ENCODE results near the gene ZNF618.

ZNF618 gene

DNA sequence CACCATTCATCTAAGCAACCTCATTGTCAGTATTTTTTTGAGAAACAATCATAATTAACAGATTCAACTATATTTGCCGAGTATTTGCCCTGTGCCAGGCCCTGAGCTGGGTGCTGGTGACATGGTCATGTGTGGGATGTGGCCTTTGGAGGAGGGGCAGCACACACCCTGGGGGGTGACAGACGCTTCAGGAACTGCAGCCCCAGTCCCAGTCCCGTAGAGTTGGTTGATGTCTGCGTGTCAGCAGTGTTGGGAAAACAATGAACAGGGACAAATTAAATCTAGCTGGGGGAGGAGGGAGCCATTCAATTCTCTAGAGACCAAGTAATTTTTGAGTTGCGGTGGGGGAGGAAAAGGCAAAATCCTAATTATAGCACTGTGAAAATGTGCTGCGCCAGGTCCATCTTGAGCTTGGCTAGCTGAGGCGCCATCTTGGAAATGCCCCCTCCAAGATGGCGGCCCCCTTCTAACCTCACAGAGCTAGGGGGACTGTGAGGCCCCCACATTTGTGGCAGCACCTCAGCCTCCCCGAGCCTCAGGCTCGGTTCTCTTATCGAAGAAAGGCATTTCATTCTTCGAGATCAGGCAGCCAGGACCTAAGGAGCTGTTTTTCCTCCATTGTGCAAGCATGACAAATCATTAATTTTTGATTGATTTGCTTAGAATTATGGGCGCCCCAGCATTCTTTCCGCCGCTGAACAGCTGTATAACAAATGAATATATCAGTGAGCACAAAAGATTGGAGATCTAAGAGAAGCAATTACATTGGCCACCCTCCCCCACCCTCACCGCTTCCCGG, 87.8 kb downstream of the ZNF618 start:
- no peak for DNase-seq

DNA sequence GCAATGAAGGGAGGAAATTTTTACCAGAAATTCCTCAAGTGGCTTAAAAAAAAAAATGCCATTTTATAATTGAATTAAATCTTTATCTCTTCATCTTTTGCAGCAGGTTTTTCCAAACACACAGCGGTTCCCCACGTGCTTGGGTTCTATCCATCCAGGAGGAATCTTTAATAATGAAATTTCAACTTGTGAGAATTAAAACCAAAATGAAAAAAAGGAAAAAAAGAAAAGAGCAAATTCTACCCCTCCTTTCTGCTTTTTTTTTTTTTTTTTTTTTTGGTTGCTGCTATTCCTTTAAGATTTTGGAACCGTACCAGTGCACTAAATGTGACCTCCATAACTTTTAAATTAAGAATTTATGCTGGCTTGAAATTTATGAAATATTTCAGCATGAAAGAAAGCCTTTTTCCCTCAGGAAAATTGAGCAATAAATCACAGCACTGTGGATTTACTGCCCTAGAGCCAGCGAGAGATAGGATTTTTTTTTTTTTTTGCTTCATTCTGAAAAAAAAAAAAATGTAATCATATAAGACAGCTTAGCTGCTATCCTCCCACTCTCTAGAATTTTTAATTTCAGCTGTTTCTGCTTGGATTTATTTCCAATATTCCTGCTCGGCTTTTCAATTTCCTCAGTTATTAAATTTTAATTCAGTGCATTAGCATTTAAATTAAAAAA, 88.5 kb downstream of the ZNF618 start:
- no peak for DNase-seq

DNA sequence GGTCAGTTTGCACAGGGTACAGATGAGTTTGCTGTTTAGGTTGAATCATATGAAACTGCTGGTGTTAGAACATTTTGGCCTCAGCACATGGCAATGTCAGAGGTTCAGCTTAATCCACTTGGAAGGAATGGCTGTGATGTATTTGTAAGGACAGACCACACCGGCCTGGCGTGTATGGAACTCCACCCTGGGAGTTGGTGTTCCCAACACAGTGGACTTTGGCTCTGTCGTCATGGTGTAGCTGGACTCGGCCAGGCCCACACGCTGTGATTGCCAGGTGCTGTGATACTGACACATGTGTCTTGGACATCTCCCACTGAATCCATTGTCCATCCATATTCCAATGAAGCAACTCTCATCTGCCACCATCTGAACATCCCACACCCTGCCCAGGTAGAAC, 90.3 kb downstream of the ZNF618 start:
- DNase-seq: no peak

DNA sequence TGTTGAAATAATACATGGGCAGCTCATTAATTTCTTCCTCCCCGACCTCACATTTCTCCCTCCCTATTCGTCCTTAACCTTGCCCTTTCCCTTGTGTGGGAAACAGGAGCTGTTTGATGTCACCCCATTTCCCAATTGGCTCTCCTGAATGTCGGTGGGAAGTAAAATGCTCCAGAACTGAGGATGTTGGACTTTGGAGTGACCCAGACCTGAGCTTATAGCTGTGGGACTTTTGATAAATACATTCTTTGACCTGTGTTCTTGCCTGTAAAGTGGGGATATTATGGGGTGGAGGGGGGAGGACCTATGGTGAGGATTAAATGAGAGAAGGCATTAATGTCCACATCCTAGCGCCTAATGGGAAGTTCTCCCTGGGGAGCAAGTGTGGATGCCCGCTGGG, 91.3 kb downstream of the ZNF618 start:
- no peak for DNase-seq

DNA sequence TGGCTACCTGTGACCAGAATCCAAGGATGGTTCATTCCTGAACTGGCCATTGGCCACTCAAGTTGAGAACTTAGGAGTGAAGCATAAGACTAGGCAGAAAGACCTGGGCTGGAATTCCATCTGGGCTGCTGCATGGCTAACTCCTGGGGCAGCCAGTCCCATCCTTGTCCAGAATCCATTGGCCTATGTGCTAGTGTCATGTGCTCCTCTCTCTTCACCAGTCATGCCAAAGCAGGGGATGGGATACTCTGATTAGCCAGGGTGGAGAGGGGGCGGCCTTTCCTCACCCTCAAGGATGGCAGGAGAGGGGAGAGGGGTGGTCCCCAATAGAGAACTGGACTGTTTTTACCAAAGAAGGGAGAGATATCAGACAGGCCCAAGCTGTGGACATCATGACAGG, 93.2 kb downstream of the ZNF618 start:
- no peak for DNase-seq

DNA sequence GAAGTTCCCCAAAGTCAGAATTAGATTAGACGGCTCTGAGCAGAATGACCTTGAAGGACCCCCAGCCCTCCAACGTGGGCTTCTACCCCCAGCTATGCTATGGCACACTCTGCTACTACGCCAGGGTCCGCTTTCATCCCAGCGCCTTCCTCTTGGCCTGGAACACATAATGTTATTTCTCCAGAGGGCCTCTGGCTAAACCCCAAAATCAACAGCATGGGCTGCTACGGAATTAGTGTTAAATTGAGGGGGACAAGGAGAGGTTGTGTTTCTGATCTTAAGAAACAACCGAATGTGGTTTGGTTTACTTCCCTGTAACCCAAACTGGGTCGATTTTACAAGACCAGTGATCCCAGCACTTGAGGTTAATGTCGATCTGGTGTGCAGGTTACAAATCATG, 97.1 kb downstream of the ZNF618 start:
- no peak for DNase-seq

DNA sequence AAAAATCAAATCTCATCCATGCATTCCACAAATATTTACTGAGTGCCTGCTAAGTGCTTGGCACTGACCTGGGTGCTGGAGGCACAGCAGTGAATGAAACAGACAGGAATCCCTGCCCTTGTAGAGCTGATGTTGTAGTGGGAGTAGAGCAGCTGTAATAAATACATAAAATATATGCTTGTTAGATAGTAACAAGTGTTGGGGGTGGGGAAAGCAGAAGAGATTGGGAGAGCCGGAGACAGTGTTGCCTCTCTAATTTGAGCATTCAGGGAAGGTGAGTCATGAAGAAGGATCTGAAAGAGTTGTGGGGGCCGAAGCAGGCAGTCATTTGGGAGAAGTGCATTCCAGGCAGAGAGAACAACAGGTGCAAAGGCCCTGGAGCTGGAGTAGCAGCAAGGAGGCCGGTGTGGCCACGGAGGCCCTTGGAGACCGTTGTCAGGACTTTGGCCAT, 97.9 kb downstream of the ZNF618 start:
- no peak for DNase-seq

DNA sequence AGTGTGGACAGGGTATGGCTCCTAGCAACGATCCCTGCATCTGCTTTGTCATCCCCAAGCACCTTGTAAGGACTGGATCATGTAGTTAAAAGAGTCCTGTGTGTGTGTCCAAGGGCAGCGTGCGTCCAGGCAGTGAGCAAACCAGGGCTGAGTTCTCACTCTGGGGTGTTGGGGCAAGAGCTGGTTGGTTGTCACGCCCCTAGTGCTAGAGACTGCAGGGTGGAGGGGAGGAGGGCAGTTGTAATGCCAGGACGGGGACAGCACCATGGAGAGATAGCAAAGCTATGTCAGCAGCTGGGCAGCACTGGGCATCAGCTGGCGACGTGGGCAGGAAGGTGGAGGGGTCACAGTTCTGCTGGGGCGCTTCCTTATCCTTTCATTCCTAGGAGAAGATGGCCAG, 100.8 kb downstream of the ZNF618 start:
- DNase-seq: no peak

DNA sequence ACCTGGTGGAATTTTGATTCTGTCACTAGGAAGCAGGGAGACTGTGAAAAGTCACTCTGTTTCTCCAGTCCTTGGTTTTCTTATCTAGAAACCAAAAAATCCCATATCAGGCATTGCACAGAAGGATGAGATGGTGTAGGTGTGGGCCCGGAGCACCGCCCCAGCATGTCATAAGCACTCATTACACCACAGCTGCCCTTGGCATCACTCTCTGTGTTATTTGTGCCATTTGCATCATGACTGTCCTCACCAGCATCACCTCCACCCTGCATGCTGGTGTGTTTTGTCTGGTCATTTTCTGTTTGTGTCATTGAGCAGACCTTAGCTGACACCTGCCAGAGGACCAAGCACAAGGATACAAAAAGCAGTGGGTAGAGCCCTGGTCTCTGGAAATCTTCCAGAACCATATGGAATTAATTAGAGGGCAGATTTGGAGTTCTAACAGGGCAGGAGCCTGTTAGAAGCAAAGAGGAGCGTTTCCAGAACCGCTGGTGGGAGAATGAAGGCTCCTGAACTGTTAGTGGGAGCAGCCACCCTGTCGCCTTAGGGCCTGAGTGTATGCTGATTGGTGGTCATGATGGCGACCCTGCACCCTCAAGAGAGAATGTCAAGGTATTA, 102.7 kb downstream of the ZNF618 start:
- no peak for DNase-seq

DNA sequence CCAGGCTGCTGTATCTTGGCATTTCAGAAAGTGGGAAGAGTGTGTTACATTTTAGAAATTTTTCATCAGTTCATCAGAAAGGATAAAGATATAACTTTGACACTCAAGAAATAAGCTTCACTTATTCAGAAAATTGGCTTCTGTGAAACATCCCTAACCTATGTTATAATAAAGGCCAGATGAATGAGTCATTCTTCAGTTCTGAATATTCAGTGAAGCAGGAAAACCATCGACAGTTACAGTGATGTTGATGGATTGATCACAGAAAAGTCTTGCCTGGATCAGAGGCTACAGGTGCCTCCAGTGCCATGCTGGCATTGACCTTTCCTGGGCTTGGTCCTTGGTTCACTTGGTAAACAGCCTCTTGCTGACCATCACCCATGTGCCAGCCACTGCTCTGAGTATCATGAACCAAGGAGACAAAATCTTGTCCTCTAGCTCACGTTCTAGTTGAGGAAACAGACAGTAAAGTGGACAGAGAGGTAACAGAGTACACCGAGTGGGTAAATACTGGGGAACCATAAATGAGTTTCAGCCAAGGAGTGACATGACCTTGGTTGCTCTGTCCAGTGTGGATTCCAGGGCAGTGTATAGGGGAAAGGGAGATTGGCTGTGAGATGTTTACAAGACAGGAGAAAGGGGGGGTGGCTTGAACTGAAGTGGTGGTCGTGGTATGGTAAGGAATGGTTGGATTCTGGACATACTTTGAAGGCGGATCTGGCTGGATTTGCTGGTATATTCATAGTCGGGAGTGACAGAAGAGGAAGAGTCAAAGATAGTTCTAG, 103.4 kb downstream of the ZNF618 start:
- no peak for DNase-seq

DNA sequence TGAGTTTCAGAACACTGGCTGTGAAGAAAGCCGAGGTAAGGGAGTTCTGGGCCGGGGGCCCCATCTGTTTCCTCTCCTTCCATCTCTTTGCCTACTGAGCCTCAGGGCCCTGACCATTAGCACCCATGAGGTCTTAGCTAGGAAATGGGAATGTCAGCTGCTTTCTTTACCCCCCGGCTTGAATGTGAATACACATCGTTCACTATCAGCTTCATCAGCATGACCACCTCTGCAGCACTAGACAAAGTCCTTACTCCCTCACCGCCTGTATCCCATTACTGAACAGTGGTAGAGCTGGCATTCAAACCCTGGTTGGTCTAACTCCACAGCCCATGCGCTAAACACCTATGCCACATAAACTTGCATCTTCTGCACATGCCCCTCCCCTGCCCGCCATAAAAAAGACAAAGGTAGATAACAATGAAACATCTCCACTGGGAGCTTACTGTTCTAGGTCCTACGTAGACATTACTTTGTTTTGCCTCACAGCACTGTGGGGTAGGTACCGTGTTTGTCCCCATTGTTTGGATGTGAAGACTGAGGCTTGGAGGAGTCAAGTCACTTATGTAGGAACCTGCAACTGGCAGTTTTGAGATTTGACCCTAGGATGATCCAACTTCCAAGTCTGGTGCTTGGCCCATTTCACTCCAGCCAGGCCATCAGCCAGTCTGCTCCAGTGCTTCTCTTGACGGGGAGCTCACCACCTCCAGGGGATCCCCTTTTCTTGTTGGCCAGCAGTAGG, 108.7 kb downstream of the ZNF618 start:
- no peak for DNase-seq

DNA sequence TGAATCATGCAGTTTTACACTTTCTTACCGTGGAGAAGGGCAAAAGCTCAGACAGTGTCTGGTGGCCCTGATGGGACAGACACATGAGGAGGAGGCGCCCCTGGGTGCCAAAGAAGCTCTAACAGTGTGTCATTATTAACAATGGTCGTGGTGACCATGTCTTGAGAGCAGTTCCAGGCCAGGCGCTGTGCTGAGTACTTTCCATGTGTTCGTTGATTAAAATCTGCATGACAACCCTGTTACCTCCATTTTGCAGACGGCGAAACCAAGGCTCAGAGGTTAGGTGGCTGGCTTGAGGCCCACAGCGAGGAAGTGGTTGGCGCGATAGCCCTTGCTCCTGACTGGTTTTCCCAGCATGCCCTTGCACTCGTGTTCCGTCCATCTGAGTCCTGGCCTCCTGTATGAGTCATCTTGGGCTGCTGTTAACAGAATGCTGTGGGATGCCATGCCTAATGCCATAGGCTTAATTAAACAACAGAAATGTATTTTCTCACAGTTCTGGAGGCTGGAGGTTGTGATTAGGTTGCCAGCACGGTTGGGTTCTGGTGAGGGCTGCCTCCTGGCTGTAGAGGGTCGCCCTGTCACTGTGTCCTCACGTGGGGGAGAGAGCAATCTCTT, 110.0 kb downstream of the ZNF618 start:
- no peak for DNase-seq

DNA sequence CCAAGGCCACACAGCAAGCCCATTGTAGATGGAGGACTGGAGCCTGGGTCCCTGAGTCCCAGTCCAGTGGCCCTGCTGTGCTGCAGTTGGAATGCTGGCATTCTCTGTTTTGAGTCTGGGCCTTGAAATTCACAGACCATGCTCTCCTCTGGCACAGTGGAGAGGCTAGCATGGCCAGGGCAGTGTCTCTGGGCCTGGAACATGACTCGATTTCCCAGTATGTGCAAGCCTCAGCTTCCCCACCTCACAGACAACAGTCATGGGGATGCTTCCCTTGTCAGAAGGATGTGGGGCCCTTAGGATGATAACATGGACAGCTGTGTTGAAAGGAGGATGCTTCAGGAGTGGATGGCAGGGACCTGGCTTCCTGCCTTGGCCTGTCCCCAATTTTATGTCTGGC, 110.8 kb downstream of the ZNF618 start:
- DNase-seq: no peak

DNA sequence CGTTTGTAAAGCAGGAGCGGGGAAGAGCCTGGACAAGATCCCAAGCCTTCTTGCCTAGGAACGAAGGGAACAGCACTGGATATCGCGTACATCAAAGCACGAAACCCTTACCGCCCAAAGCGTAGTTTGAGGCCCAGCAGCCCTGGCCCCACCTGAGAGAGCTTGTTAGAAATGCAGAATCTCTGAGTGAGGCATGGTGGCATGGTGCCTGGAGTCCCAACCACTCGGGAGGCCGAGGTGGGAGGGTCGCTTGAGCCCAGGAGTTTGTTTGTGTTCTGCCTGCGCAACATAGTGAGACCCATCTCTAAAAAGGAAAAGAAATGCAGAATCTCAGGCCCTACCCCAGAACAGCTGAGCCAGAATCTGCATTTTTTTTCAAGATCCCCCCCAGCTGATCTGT, 111.4 kb downstream of the ZNF618 start:
- no peak for DNase-seq

DNA sequence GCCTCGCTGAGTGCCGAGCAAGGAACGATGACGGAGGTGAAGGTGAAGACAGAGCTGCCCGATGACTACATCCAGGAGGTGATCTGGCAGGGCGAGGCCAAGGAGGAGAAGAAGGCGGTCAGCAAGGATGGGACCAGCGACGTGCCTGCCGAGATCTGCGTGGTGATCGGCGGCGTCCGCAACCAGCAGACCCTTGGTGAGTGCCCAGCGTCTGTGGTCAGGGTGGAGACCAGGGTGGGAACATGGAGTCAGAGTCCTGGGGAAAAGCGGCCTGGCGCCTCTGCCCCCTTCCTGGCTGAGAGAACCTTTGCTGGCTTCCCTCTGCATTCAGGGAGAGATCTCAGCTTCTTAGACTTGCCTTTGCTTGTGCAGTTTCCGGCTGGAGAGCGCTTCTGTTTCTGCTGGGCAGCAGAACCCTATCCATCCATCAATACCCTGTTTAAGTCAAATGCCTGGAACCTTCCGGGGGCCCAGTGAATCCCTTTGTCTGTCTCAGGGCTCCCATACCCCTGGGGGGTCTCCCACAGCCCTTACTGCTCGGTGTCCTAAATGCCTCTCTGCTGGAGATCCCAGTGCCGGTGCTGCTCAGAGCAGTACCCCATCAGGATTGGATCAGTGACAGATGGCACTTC, 112.4 kb downstream of the ZNF618 start:
- no peak for DNase-seq

DNA sequence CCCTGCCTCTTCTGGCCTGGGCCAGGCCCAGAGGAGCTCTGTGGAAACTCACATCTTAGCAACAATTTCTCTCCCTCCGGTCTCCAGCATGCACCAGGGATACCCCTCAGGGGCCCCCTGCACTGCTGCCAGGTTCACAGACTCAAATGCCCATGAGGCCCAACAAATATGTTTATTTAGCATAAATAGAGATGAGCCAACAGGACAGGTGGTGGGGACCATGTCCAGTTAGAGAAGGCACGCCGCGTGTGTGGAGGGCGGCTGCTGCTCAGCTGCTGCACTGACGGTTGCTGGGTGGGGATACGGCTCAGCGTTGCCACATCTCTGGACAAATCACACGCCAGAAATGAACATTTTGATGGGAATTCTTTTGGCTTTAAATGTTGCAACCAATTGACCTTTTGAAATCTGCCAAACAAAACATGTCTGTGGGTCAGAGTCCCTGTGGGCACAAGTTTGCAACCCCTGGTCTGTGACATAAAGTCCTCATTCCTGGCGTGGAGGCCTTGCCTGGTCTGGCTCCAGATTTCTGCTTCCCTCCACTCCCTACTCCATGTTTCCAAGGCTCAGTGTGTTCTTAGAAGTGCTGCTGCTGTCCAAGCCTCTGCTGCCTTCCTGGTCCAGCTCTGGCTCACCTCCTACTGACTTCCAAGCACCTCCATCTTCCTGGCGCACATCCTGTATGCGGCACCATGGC, 113.1 kb downstream of the ZNF618 start:
- no peak for DNase-seq

DNA sequence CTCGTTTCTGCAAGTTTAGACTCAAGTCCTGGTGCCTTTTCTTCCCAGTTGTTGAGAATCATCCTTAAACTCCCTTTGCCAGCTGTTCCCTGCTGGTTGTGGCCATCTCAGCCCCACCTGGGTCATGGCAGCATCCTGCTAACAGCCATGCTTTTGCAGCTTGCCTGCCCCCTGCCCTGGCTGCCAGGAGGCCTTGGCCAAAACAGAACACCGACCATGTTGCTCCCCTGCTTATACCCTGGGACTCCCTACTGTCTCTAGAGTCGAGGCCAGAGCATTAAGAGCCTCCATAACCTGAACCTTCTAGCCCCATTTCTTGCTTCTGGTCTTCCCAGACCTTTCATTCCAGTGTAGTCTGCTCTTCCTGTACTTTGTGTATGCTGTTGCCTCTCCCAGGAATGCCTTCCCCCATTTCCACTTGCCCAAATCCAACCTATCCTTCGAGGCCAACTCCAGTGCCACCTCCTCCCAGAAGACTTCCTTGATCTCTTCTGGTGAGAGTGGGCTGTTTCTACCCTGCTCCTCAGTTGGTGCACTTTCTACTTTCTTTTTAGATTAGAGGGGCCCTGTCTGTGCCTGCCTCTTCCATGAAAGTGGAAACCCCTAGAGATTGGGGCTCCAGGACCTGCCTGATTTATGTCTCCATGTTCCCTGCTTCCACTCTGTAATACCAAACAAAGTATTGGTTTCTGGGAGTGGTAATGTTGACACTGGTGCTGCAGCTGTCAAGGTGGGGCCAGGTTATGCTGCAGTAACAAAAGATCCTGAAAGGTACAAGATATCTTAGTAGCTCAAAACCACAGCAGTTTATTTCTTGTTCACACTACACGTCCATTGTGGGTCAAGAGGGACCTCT, 113.8 kb downstream of the ZNF618 start:
- no peak for DNase-seq

DNA sequence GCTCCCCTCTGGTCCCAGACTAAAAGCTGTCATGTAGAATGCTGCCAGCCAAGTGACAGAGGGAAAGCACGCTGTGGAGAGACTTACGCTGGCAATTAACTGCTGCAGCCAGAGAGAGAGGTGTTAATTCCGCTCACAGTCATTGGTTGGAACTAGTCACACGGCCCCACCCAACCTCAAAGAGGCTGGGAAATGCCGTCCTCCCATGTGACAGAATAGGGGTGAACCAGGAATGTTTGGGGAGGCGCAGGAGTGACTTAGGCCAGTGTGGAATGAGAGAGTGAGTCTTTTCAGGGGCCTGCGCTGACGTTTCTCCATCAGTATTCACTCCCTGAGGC, 114.4 kb downstream of the ZNF618 start:
- DNase-seq: no peak

DNA sequence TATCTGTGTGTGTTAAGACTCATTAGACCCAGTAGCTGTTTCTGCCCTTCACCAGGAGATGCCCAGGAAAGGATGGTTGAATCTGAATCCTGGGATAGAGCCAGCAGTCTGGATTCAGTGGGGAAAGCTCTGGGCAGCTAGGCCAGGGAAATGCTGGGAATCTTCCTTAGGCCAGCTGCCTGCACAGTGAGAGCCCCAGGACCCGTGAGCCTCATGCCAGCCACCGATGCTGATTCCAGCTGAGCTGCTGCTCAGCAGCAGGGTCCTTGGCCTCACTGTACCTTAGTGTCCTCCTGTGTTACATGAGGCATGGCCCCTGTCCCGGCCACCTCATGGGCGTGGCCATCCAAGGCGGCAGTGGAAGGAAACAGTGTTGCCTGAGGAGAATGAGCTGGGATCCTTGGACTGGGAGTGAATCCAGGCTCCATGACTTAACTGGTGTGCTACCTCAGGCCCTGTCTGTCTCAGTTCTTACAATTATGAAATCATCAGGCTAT, 114.9 kb downstream of the ZNF618 start:
- no peak for DNase-seq

DNA sequence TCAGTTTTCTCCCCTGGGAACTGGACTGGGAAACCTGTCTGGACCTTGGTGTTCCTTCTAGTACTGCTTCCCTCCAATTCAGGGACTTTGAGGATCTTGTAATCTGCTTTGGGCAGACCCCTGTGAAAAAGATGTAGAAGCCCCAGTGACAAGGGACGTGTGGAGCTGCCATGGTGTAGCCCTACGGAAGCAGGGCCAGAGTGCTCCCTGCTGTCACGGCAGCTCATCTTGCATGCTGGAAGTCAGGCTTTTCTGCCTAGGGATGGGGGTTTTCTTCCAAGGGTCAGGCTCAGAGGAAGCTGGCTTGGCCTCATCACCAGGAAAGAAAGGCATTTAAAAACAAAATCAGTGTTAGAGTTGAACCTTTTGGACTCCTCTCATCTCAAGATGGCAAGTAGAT, 115.6 kb downstream of the ZNF618 start:
- DNase-seq: no peak
